H9 (cell line): ENCODE results near the gene MYO18B. TPM values are rescaled to one million over a fixed set of nuclear protein-coding genes. Genes with fewer than 3 reads are reported as not detected.

Experiments
- DNase-seq: peaks from one replicate; pipeline ENCODE4 v3.0.0-alpha.2; 2017
- H2AFZ ChIP-seq: one replicate; pipeline ENCODE4 v1.6.1; 2013; ENCODE audit warnings: mild to moderate bottlenecking, low read length, control low read depth, moderate library complexity
- H2AK5ac ChIP-seq: 2 replicates; pipeline ENCODE4 v1.6.1; 2013; ENCODE audit warnings: low read length, control low read depth, mixed read lengths; ENCODE audit not compliant: insufficient read length
- H2BK120ac ChIP-seq: one replicate; pipeline ENCODE4 v1.6.1; 2013; ENCODE audit warnings: low read depth, mild to moderate bottlenecking, low read length, control low read depth, inconsistent platforms; ENCODE audit not compliant: poor library complexity, severe bottlenecking
- H2BK12ac ChIP-seq: 2 replicates; pipeline ENCODE4 v1.6.1; 2013; ENCODE audit warnings: low read length, control low read depth, mixed read lengths, low read depth; ENCODE audit not compliant: insufficient read length
- H2BK15ac ChIP-seq: 2 replicates; pipeline ENCODE4 v1.6.1; 2013; ENCODE audit warnings: low read depth, low read length, control low read depth
- H2BK20ac ChIP-seq: one replicate; pipeline ENCODE4 v1.6.1; 2013; ENCODE audit warnings: low read depth, mild to moderate bottlenecking, low read length, control low read depth, inconsistent platforms; ENCODE audit not compliant: poor library complexity, severe bottlenecking
- H2BK5ac ChIP-seq: 2 replicates; pipeline ENCODE4 v1.6.1; 2013; ENCODE audit warnings: low read length, control low read depth, mixed read lengths; ENCODE audit not compliant: insufficient read length
- H3K14ac ChIP-seq: 2 replicates; pipeline ENCODE4 v1.6.1; 2013; ENCODE audit warnings: low read length, control low read depth; ENCODE audit not compliant: insufficient read depth
- H3K18ac ChIP-seq: 2 replicates; pipeline ENCODE4 v1.6.1; 2013; ENCODE audit warnings: low read depth, mild to moderate bottlenecking, mixed read lengths, low read length, control low read depth; ENCODE audit not compliant: insufficient read length
- H3K23ac ChIP-seq: 2 replicates; pipeline ENCODE4 v1.6.1; 2013; ENCODE audit warnings: low read length, control low read depth, mixed read lengths, low read depth; ENCODE audit not compliant: insufficient read length
- H3K23me2 ChIP-seq: 2 replicates; pipeline ENCODE4 v1.6.1; 2013; ENCODE audit warnings: low read depth, mild to moderate bottlenecking, mixed read lengths, low read length, control low read depth; ENCODE audit not compliant: insufficient read length, poor library complexity, severe bottlenecking
- H3K27ac ChIP-seq: 2 replicates; pipeline ENCODE4 v1.5.1; 2013; ENCODE audit warnings: low read length, control low read depth, mixed read lengths, low read depth; ENCODE audit not compliant: insufficient read length
- H3K27me3 ChIP-seq: 2 replicates; pipeline ENCODE4 v1.6.1; 2013; ENCODE audit warnings: low read length, control low read depth, inconsistent platforms; ENCODE audit not compliant: insufficient read depth
- H3K4ac ChIP-seq: 2 replicates; pipeline ENCODE4 v1.6.1; 2013; ENCODE audit warnings: low read depth, mild to moderate bottlenecking, control low read depth, inconsistent platforms, low read length, moderate library complexity
- H3K4me1 ChIP-seq: 2 replicates; pipeline ENCODE4 v1.6.1; 2013; ENCODE audit warnings: low read length, control low read depth, inconsistent platforms; ENCODE audit not compliant: insufficient read depth
- H3K4me2 ChIP-seq: 2 replicates; pipeline ENCODE4 v1.6.1; 2013; ENCODE audit warnings: low read length, control low read depth, mixed read lengths; ENCODE audit not compliant: insufficient read length, insufficient read depth
- H3K56ac ChIP-seq: 2 replicates; pipeline ENCODE4 v1.6.1; 2013; ENCODE audit warnings: low read depth, mild to moderate bottlenecking, mixed read lengths, low read length, control low read depth; ENCODE audit not compliant: insufficient read length
- H3K79me1 ChIP-seq: 2 replicates; pipeline ENCODE4 v1.6.1; 2013; ENCODE audit warnings: low read depth, mild to moderate bottlenecking, moderate library complexity, low read length, control low read depth, inconsistent platforms; ENCODE audit not compliant: insufficient read depth, poor library complexity, severe bottlenecking
- H3K79me2 ChIP-seq: 2 replicates; pipeline ENCODE4 v1.6.1; 2013; ENCODE audit warnings: low read length, control low read depth, inconsistent platforms; ENCODE audit not compliant: insufficient read depth
- H3K9ac ChIP-seq: 2 replicates; pipeline ENCODE4 v1.6.1; 2013; ENCODE audit warnings: low read length, control low read depth, mixed read lengths; ENCODE audit not compliant: insufficient read length; ENCODE audit errors: extremely low read depth
- H3K9me3 ChIP-seq: one replicate; pipeline ENCODE4 v1.6.1; 2013; ENCODE audit warnings: low read depth, low read length, inconsistent platforms; ENCODE audit not compliant: control insufficient read depth
- H3T11ph ChIP-seq: one replicate; pipeline ENCODE4 v1.6.1; 2013; ENCODE audit warnings: mild to moderate bottlenecking, low read length, control low read depth, inconsistent platforms
- H4K20me1 ChIP-seq: one replicate; pipeline ENCODE4 v1.6.1; 2013; ENCODE audit not compliant: control insufficient read depth, insufficient read length, insufficient read depth
- H4K5ac ChIP-seq: 2 replicates; pipeline ENCODE4 v1.6.1; 2013; ENCODE audit warnings: low read depth, mild to moderate bottlenecking, mixed read lengths, low read length, control low read depth; ENCODE audit not compliant: insufficient read length
- H4K8ac ChIP-seq: replicated peaks from 2 replicates; pipeline ENCODE4 v1.6.1; 2013; ENCODE audit warnings: low read length, control low read depth, mixed read lengths, low read depth; ENCODE audit not compliant: insufficient read length
- H4K91ac ChIP-seq: 2 replicates; pipeline ENCODE4 v1.6.1; 2013; ENCODE audit warnings: low read depth, mild to moderate bottlenecking, moderate library complexity, mixed read lengths, low read length, control low read depth; ENCODE audit not compliant: insufficient read length
- H3K27ac Mint-ChIP-seq, 3 experiments: 2 replicates in 2 of 3; 3 replicates in 1 of 3; pipeline ENCODE4 v1.8.0; 2020 to 2021; ENCODE audit warnings: mixed read lengths in 3 of 3, mild to moderate bottlenecking in 1 of 3, moderate library complexity in 1 of 3
- H3K27me3 Mint-ChIP-seq: 2 replicates; pipeline ENCODE4 v1.8.0; 2021; ENCODE audit warnings: low read depth, mild to moderate bottlenecking, moderate library complexity, mixed read lengths
- H3K36me3 Mint-ChIP-seq, 3 experiments: 2 replicates in 2 of 3; 3 replicates in 1 of 3; pipeline ENCODE4 v1.8.0; 2020 to 2021; ENCODE audit warnings: low read depth in 3 of 3, mixed read lengths in 3 of 3; ENCODE audit not compliant: insufficient read depth in 1 of 3
- H3K4me1 Mint-ChIP-seq, 2 experiments: 2 replicates each; pipeline ENCODE4 v1.8.0; 2020; ENCODE audit warnings: mixed read lengths in 2 of 2
- H3K4me3 Mint-ChIP-seq, 2 experiments: 2 replicates in 1 of 2; 3 replicates in 1 of 2; pipeline ENCODE4 v1.8.0; 2020 to 2021; ENCODE audit warnings: mild to moderate bottlenecking in 2 of 2, mixed read lengths in 2 of 2, moderate library complexity in 1 of 2
- H3K9me3 Mint-ChIP-seq, 2 experiments: 2 replicates in 1 of 2; 3 replicates in 1 of 2; pipeline ENCODE4 v1.8.0; 2020; ENCODE audit warnings: mild to moderate bottlenecking in 2 of 2, mixed read lengths in 2 of 2, moderate library complexity in 1 of 2
- WGBS: extraction: QIAGEN DNeasy Blood & Tissue Kit; methylation state at CpG from one replicate; pipeline ENCODE4 v1.1.7; 2013; ENCODE audit warnings: missing lambda C conversion rate, low lambda C conversion rate, mixed read lengths; ENCODE audit not compliant: insufficient read length; ENCODE audit errors: extremely low coverage; 5-methylcytosine and 5-hydroxymethylcytosine counted together
- total RNA-seq: library from RNA; stranded (reverse); gene quantifications from 2 replicates; pipeline ENCODE4 v1.2.1, GENCODE V29; 2021
- TF ChIP-seq, protein P1 (sequence below): fragments of 200-600 bp; sonication (generic); conservative IDR thresholded peaks from 3 replicates; pipeline ENCODE4 v1.8.0; 2021; ENCODE audit warnings: antibody characterized with exemption, mild to moderate bottlenecking

The MYO18B gene
- total RNA-seq, 1 experiment from 2014 or later = 0.46 TPM

DNA sequence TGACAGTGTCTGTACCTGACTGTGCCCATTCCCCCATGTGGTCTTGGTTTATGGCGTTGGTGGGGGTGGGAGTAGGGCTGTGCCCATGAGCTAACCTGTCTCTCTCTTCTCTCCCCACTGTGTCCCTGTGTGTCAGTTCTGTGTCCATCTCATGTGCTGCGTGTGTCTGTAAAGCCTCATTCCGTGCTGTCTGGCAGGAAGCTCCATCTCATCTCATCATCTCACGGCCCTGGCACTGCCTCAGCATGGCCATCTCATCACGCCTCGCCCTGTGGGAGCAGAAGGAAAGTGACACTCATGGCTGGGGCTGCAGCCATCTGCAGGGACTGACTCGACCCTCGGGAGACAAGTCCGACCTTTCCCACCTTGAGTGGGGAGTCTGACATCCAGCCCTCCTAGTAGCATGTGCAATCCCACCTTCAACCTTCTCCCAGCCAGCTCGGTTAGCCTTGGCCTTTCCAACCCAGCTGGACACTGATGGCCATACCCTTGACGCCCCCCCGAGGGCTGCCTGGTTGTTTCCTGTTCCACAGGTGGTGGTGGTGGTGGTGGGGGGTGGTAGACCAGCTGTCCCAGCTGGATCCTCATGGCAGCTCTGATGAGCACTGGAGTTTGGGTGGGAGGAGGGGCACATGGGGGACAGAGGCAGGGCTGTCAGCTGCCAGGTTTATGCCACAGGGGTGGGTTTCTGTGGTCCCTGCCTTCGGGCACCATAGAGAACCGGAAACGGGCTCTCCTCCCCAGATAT lies 19.0 kb downstream of the MYO18B start:
- no peak overlapping the region for H2BK15ac ChIP-seq
- no peak overlapping the region for H2AK5ac ChIP-seq
- H4K5ac ChIP-seq = no peak overlapping the region
- TF ChIP-seq, protein P1, sequence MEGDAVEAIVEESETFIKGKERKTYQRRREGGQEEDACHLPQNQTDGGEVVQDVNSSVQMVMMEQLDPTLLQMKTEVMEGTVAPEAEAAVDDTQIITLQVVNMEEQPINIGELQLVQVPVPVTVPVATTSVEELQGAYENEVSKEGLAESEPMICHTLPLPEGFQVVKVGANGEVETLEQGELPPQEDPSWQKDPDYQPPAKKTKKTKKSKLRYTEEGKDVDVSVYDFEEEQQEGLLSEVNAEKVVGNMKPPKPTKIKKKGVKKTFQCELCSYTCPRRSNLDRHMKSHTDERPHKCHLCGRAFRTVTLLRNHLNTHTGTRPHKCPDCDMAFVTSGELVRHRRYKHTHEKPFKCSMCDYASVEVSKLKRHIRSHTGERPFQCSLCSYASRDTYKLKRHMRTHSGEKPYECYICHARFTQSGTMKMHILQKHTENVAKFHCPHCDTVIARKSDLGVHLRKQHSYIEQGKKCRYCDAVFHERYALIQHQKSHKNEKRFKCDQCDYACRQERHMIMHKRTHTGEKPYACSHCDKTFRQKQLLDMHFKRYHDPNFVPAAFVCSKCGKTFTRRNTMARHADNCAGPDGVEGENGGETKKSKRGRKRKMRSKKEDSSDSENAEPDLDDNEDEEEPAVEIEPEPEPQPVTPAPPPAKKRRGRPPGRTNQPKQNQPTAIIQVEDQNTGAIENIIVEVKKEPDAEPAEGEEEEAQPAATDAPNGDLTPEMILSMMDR = no peak
- H3K4me1 ChIP-seq = no peaks in the 10 kb centered on the region
- no peaks in the 10 kb centered on the region for H3K79me1 ChIP-seq
- no peak overlapping the region for H3K23ac ChIP-seq
- H4K91ac ChIP-seq = no peak overlapping the region
- no peak overlapping the region for H4K8ac ChIP-seq
- Mint-ChIP-seq H3K27ac (no peak overlapping the region; a peak in 1 of 7 replicates), H3K4me3 (no peak overlapping the region), H3K4me1 (no peaks in the 10 kb centered on the region), H3K9me3 (no peaks in the 10 kb centered on the region), H3K36me3 (no peaks in the 10 kb centered on the region), H3K27me3 (peaks cover 1% of the 10 kb centered on the region; the same call in 1 of the 2 replicates)
- no peaks in the 10 kb centered on the region for H3K23me2 ChIP-seq
- H3K14ac ChIP-seq = no peak overlapping the region; the same call in 1 of the 2 replicates
- no peak overlapping the region for H3T11ph ChIP-seq
- no peak for DNase-seq
- no peak overlapping the region for H3K27ac ChIP-seq
- no peak overlapping the region for H2BK20ac ChIP-seq
- no peak overlapping the region for H3K18ac ChIP-seq
- H3K4me2 ChIP-seq = no peak overlapping the region
- no peak overlapping the region for H2BK120ac ChIP-seq
- no CpG with 5 or more reads among the region's 15 CpGs for WGBS
- no peaks in the 10 kb centered on the region for H3K9me3 ChIP-seq
- H2AFZ ChIP-seq = no peak overlapping the region
- H3K56ac ChIP-seq = no peak overlapping the region
- no peak overlapping the region for H2BK5ac ChIP-seq
- H2BK12ac ChIP-seq = no peak overlapping the region
- H3K79me2 ChIP-seq = no peaks in the 10 kb centered on the region
- no peaks in the 10 kb centered on the region for H4K20me1 ChIP-seq
- H3K4ac ChIP-seq = no peak overlapping the region
- no peaks in the 10 kb centered on the region for H3K27me3 ChIP-seq
- no peak overlapping the region for H3K9ac ChIP-seq
